HepG2 (cell line): ENCODE data around the gene MYRFL. TPM values are rescaled to one million over a fixed set of nuclear protein-coding genes. Genes with fewer than 3 reads are reported as not detected.

Experiments
- ATAC-seq: fragments of 200-7000 bp; cut with Tn5 transposase; 3 replicates; pipeline ENCODE4 v1.9.1; 2020; ENCODE audit warnings: mild to moderate bottlenecking, moderate library complexity
- BruUV-seq: library from RNA; stranded (reverse); fragments of 400-500 nt; replicated peaks from 2 replicates; lab custom pipeline; 2021; lab: Mats Ljungman, UMichigan
- CTCF ChIA-PET: fragments of 300-600 bp; formaldehyde crosslinking; extraction: SDS; loops from one replicate; lab custom pipeline; 2021; ENCODE audit warnings: low total read pairs, inconsistent platforms, low intra/inter-chr PET ratio; lab: Yijun Ruan, JAX
- POLR2A ChIA-PET: fragments of 350-600 bp; sonication (Branson Sonifier 250); formaldehyde crosslinking; loops from one replicate; lab custom pipeline; 2020; ENCODE audit warnings: antibody characterized with exemption, inconsistent platforms; lab: Yijun Ruan, JAX
- DNase-seq: peaks from one replicate; pipeline ENCODE4 v3.0.0-alpha.2; 2015; ENCODE audit warnings: low spot score
- FAIRE-seq: peaks from 3 replicates; lab custom pipeline; 2011; peaks lifted over from hg19 to GRCh38; lab: Jason Lieb, UNC
- H2AFZ ChIP-seq: one replicate; pipeline ENCODE4 v1.6.1; 2011; ENCODE audit warnings: low read length, inconsistent platforms
- H3K27ac ChIP-seq: fragments of 300-600 bp; 3 replicates; pipeline ENCODE4 v1.8.0; 2011; ENCODE audit warnings: mixed run types, mild to moderate bottlenecking, mixed read lengths, low read length, inconsistent platforms; ENCODE audit not compliant: insufficient read depth; ENCODE audit errors: extremely low read length
- H3K27me3 ChIP-seq, 2 experiments: fragments of 200-600 bp in 1 of 2; 2 replicates in 1 of 2; 3 replicates in 1 of 2; pipeline versions ENCODE4 v1.6.0 to v1.8.0; 2011; ENCODE audit warnings: low read length in 2 of 2, mild to moderate bottlenecking in 2 of 2, moderate library complexity in 2 of 2, inconsistent platforms in 1 of 2; ENCODE audit not compliant: insufficient read depth in 2 of 2, control insufficient read depth in 1 of 2
- H3K36me3 ChIP-seq, 2 experiments: fragments of 200-600 bp in 1 of 2; replicated peaks in 1 of 2; 2 replicates in 1 of 2; 3 replicates in 1 of 2; pipeline versions ENCODE4 v1.5.1 to v1.8.0; 2011; ENCODE audit warnings: low read length in 2 of 2, inconsistent platforms in 1 of 2; ENCODE audit not compliant: insufficient read depth in 2 of 2, control insufficient read depth in 1 of 2
- H3K4me1 ChIP-seq: 2 replicates; pipeline ENCODE4 v1.5.1; 2012; ENCODE audit warnings: low read length, inconsistent platforms; ENCODE audit not compliant: insufficient read depth
- H3K4me2 ChIP-seq: 2 replicates; pipeline ENCODE4 v1.6.0; 2011; ENCODE audit warnings: low read depth, low read length, inconsistent platforms
- H3K4me3 ChIP-seq, 3 experiments: fragments of 200-600 bp in 1 of 3; sonication (generic), shearing (Covaris generic) in 1 of 3; replicated peaks in 1 of 3; 2 replicates each; pipeline ENCODE4 v1.5.1; 2011 to 2016; ENCODE audit warnings: low read length in 3 of 3, inconsistent platforms in 2 of 3, low read depth in 2 of 3, mild to moderate bottlenecking in 2 of 3, control low read depth in 1 of 3, mixed read lengths in 1 of 3; ENCODE audit not compliant: insufficient read depth in 1 of 3
- H3K79me2 ChIP-seq: one replicate; pipeline ENCODE4 v1.6.1; 2011; ENCODE audit warnings: low read length, inconsistent platforms; ENCODE audit not compliant: insufficient read depth
- H3K9ac ChIP-seq: 2 replicates; pipeline ENCODE4 v1.6.0; 2011; ENCODE audit warnings: mild to moderate bottlenecking, low read depth, low read length, inconsistent platforms; ENCODE audit not compliant: insufficient read depth
- H3K9me3 ChIP-seq: 2 replicates; pipeline ENCODE4 v1.5.1; 2012; ENCODE audit warnings: mild to moderate bottlenecking, low read length
- H4K20me1 ChIP-seq: 2 replicates; pipeline ENCODE4 v1.6.0; 2011; ENCODE audit warnings: inconsistent platforms, mild to moderate bottlenecking, low read length, moderate library complexity; ENCODE audit not compliant: insufficient read depth
- HOXA3 ChIP-seq: sonication (generic); formaldehyde crosslinking; IDR thresholded peaks from 2 replicates; pipeline ENCODE4 v1.5.0; 2020; ENCODE audit warnings: missing genetic modification reagents
- PAF1 ChIP-seq: IDR thresholded peaks from 2 replicates; pipeline ENCODE4 v1.6.1; 2016; ENCODE audit warnings: missing genetic modification reagents, missing compliant biosample characterization
- STAG1 ChIP-seq: sonication (generic); formaldehyde crosslinking; IDR thresholded peaks from 2 replicates; pipeline ENCODE4 v1.4.0; 2020; ENCODE audit warnings: missing genetic modification reagents
- ZNF34 ChIP-seq: sonication (generic); formaldehyde crosslinking; IDR thresholded peaks from 2 replicates; pipeline ENCODE4 v1.4.0; 2020; ENCODE audit warnings: mild to moderate bottlenecking, missing genetic modification reagents, borderline replicate concordance
- ZNF678 ChIP-seq: sonication (generic); formaldehyde crosslinking; IDR thresholded peaks from 2 replicates; pipeline ENCODE4 v1.4.0; 2020; ENCODE audit warnings: mild to moderate bottlenecking, missing genetic modification reagents
- ZNF747 ChIP-seq: sonication (generic); formaldehyde crosslinking; IDR thresholded peaks from 2 replicates; pipeline ENCODE4 v1.8.1; 2023; ENCODE audit warnings: missing genetic modification reagents, mild to moderate bottlenecking, borderline replicate concordance
- ZSCAN12 ChIP-seq: sonication (generic); formaldehyde crosslinking; IDR thresholded peaks from 2 replicates; pipeline ENCODE4 v1.9.0; 2021; ENCODE audit warnings: mild to moderate bottlenecking, missing genetic modification reagents
- ZZZ3 ChIP-seq: sonication (generic); formaldehyde crosslinking; IDR thresholded peaks from 2 replicates; pipeline ENCODE4 v1.4.0; 2020; ENCODE audit warnings: missing genetic modification reagents, mild to moderate bottlenecking, borderline replicate concordance
- WGBS: methylation state at CpG from one replicate; pipeline ENCODE4 v1.1.6; 2017; ENCODE audit warnings: low lambda C conversion rate; 5-methylcytosine and 5-hydroxymethylcytosine counted together
- in situ Hi-C: cut with HindIII; loops from 2 replicates; pipeline ENCODE4 v1.10.0; 2017; ENCODE audit warnings: low pct_unique_long_range_greater_than_20kb; ENCODE audit not compliant: extremely low pct_ligation_motif_present
- intact Hi-C: fragments of 100-400 bp; cut with micrococcal nuclease; formaldehyde crosslinking; loops from one replicate; pipeline ENCODE4 v1.10.0; 2022; ENCODE audit not compliant: unreplicated experiment
- polyA plus RNA-seq, 8 experiments: library from polyadenylated mRNA; depleted of rRNA in 3 of 8; stranded (reverse) in 7 of 8; unstranded in 1 of 8; fragments of >200 nt; fragmentation: Illumina TruSeq in 4 of 8; extraction: Trizol in 4 of 8; gene quantifications; 2 replicates each; pipeline versions ENCODE4 v1.2.1 to v1.2.3, GENCODE V29; 2011 to 2016; ENCODE audit warnings: low read depth in 4 of 8, missing spikeins in 1 of 8, mixed read lengths in 1 of 8; ENCODE audit not compliant: insufficient read depth in 1 of 8
- total RNA-seq, 5 experiments: library from RNA; depleted of rRNA; stranded (reverse); fragments of >200 nt; fragmentation: Illumina TruSeq; extraction: Trizol; gene quantifications; 2 replicates each; pipeline ENCODE4 v1.2.3, GENCODE V29; 2016; ENCODE audit warnings: low read depth in 1 of 5
- TF ChIP-seq, protein P1 (sequence below): sonication (generic); formaldehyde crosslinking; IDR thresholded peaks from 2 replicates; pipeline ENCODE4 v1.4.0; 2020; ENCODE audit warnings: mild to moderate bottlenecking, low read depth, missing genetic modification reagents

Gene MYRFL
- total and polyA plus RNA-seq, 2 of the 13 experiments (the other 11 are each of a cell fraction or from before 2014, with no cell fraction given) = 0.09 to 0.11 TPM

DNA sequence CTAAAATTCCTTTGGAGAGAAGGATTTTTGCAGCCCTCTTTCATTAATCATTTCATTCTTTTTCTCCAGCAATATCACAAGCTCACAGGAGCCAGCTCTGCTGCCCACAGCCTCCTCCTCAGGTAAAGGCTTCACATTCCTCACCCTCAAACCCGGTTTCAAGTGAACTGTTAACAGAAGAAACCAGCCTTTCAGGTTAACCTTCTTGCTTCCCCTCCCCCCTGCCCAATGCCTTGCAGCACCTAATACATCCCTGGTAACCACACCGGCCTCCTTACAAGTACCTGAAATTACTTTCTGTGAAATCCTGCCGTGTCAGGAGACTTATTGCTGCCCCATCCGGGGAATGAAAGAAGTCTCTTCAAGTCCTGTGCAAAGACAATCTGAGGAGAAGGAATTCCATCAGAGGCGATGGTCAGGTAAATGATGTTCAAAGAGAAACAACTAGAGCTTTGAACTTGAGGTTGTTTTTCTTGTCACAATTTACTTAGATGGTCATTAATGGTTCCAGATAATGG, 111.2 kb downstream of the MYRFL start (continued):
- TF ChIP-seq, protein P1, sequence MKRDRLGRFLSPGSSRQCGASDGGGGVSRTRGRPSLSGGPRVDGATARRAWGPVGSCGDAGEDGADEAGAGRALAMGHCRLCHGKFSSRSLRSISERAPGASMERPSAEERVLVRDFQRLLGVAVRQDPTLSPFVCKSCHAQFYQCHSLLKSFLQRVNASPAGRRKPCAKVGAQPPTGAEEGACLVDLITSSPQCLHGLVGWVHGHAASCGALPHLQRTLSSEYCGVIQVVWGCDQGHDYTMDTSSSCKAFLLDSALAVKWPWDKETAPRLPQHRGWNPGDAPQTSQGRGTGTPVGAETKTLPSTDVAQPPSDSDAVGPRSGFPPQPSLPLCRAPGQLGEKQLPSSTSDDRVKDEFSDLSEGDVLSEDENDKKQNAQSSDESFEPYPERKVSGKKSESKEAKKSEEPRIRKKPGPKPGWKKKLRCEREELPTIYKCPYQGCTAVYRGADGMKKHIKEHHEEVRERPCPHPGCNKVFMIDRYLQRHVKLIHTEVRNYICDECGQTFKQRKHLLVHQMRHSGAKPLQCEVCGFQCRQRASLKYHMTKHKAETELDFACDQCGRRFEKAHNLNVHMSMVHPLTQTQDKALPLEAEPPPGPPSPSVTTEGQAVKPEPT (CRISPR knock-in tag) = no peak
- no peak for TF ChIP-seq ZSCAN12 (CRISPR knock-in tag)
- TF ChIP-seq STAG1 (CRISPR knock-in tag) = no peak
- TF ChIP-seq ZNF747 (CRISPR knock-in tag) = no peak
- TF ChIP-seq HOXA3 (CRISPR knock-in tag) = no peak
- no peak for TF ChIP-seq ZNF34 (CRISPR knock-in tag)
- TF ChIP-seq PAF1 (CRISPR knock-in tag) = no peak

DNA sequence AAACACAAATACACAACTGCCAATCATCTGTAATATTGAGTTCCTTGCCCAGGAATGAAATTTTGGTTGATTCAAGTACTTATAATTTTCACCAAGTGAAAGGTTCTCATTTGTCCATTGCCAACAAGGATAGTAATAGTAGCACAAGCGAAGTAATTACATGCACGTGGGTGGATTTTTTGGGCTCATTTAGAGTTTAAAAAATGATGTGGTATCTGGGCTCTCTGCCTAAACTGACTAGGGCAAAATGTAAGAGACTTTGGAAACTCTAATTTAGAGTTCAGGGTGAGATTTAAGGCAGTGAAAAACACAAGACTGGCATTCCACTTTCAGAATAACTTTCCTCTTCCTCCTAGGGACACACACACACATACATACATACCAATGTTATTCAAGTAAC, 111.7 kb downstream of the MYRFL start:
- Histone ChIP-seq H3K4me1 (no peaks in the 10 kb centered on the region), H3K4me2 (no peak overlapping the region), H3K27me3 (peaks cover 0 to 3% of the 10 kb centered on the region in 2 experiments; a peak in 3 of 5 replicates), H2AFZ (no peak overlapping the region), H3K9me3 (no peaks in the 10 kb centered on the region), H3K36me3 (no peaks in the 10 kb centered on the region), H3K79me2 (no peaks in the 10 kb centered on the region), H3K9ac (no peak overlapping the region), H4K20me1 (no peaks in the 10 kb centered on the region), H3K4me3 (no peak overlapping the region), H3K27ac (no peak overlapping the region)
- no peak for TF ChIP-seq ZNF678
- no peak for TF ChIP-seq ZZZ3 (CRISPR knock-in tag)
- BruUV-seq = no TSS peak
- CTCF ChIA-PET = no interaction called here
- no peak for ATAC-seq
- DNase-seq = no peak
- no peak for FAIRE-seq
- in situ Hi-C loops = no loop called here
- intact Hi-C loops = no loop called here
- POLR2A ChIA-PET = no interaction called here
- WGBS = 2% methylated on average over 2 of the region's 2 CpGs
